GM18867 (cell line): ENCODE measurements around the gene KLHL29.

Experiments used
- ATAC-seq: cut with Tn5 transposase; IDR thresholded peaks from one replicate; pipeline ENCODE4 v1.9.1; 2021; ENCODE audit warnings: mild to moderate bottlenecking, moderate library complexity; ENCODE audit not compliant: unreplicated experiment

KLHL29 gene

DNA sequence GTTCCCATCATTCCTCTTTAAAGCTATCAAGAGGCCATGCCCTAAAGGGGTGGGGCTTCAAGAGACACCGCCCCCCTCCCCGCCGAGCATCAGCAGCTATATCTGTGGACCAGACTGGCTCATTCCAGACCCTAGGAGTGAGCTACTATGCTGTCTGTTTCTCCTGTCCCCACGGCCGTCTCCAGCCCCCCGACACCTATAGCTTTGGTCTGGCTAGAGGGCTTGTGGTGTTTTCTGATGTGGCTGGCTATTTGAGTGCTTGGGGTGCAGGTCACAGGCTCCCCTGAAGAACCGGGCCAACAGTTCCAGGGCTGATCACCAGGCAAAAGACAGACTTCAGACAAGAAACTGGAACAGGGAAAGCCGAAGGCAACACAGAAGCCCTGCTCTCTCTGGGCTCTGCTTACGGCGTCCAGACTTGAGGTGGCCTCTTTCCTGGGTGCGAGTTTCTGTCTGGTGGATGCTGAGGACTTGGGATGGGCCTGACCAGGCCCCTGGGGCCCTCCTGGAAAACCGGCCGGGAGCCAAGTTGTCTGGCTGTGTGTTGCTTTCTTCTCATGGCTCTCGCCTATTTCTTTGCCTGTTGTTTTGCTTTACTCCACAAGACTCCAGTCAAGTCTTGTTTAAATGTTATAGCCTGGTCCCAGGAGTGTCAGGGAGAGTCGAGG lies 83.6 kb downstream of the KLHL29 start:
- no peak for ATAC-seq

DNA sequence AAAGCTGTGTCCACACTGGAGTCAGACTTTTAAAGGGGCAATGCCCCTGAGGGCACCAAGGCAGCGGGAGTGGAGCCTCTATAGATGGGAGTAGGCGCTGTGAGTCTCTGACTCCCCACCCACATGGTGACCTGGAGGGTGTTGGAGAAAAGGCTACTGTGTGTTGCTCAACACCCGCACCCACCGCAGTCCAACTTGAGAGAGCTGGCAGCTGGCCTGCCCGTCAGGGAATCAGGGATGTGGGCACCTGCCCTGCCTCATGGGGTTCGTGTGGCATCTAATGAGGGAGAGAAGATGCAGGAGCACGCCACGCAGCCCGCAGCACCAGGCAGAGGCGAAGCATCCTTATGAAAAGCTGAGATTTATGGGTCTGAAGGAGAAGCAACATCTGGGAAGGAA lies 84.2 kb downstream of the KLHL29 start:
- no peak for ATAC-seq

DNA sequence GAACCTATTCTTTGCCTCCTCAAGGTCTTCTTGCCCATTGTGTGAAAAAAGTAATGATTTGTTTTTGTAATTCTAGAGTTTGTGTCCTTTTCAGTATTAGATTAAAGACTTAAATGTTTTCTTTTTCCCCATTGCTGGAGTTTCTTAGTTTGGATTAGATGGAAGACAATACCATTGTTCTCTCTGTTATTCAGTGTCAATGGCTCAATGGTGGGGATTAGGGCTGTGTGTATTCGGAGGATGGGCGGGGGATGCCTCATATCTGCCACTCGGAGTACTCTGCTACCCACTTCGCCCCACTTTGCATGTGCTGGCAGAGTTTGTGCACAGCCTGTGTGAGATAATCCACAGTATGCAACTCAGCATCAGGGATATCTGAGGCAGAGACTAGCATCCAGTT lies 90.1 kb downstream of the KLHL29 start:
- ATAC-seq = no peak

DNA sequence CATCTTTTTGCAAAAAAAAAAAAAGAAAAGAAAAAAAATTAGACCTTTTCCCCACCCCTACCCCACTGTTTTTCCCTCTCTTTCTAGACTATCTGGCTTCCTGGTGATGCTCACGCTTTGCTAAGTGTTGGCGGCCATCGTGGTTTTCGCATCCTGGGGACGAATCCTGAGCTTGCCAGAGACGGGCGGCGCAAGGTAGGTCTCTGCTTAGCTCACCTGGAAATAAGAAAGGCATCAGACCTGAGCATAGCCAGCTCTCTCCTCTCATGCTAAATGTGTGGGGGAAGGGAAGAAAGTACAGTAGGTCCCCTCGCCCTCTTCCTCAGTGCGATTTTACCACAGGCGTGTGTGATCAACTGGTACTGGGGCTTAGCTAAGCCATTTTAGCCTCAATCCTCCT lies 90.5 kb downstream of the KLHL29 start:
- ATAC-seq = no peak

DNA sequence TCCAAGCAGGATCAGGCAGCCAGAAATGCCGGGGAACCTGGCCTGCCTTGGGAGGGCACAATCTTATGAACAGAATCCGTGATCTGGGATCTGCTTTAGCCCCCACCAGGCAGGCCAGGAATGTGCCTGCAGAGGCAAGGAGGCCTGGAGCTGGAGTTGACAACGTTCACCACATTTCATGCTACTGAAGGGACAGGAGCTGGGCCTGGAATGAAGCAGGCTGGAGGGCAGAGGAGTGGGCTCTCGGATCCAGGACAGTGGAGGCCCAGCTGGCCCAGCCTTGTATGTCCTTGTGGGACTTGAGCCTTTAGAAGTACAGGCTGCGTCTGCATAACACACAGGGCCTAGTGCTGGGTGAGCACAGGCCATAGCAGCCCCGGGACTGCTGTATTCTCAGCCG lies 91.8 kb downstream of the KLHL29 start:
- no peak for ATAC-seq

DNA sequence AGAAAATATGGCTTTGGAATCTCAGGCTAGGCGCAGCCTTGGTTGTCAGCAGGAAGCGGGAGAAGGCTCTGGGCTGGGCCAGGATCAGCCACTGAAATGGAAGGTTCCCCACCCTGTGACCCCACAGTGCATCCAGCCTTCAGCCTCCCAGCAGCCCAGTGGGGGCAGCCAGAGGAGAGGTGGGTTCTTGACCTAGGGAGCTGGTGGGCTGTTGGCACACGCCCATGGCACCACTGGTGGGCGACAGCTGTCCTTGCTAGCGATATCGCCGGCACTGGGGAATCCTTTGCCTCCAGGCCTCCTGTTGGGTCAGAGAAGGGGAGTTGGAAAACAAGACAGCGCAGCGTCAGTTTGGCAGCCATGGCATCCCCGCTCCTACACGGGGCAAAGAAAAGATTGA lies 92.4 kb downstream of the KLHL29 start:
- ATAC-seq = no peak

DNA sequence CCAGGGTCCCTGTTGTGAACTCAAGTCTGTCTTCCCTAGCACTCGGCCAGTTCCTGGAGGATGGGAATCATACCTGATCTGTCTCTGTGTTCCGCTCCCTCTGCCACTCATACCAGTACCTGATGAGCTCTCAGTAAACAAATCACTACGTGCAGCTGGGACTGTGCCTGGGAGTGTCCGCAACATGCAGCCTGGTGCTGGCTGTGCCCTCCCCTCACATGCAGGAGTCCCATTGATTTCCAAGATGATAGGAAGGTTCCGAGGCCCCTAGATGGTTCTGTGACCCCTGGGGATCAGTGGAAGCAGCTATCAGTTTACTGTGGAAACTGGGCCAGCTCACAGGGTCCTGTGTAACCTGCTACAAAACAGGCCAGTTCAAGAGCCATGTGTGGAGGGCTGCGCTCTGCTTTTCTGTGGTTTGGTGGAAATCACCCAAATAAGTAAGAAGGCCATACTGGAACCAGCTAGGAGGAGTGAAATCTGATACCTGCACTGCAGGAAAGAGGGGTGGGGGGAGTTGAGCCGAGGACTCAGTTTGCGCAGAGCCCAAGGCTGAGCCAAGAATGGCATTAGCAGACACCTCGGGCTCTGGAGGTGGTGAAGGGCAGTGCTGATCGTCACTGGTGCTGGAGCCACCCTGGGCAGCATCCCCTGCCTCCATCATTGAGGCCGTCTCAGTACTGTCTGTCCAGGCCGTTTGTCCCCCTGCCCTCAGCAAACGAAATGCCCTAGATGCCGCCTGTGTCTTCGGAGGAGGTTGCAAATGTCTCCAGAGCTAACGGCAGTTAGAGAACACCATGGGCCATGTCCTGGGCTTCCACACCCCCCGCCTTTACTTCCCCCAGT lies 93.3 kb downstream of the KLHL29 start:
- no peak for ATAC-seq

GRCh38 chr2:23478933-23479683 lies 94.1 kb downstream of the KLHL29 start:
- no peak for ATAC-seq

- no peak for ATAC-seq
Observed at GRCh38 chr2:23480957-23481797, 96.2 kb downstream of the KLHL29 start.

DNA sequence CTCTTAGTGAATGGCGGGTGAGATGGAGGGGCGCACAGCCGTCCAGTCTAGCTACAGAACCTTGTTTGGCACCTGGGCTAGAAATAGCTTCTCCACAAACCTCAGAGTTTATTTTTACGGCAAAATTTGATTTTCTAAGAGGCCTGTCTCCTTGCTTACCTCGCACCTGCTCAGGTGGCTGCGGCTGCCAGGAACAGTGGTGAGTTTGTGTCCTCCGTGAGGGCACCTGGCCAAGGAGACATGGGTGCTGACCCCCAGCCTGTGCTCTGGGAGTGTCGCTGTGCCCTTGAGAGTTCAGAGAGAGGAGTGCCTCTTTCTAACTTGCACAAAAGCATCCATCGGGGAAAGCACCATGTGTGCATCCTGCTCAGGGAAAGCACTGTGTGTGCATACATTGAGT lies 97.2 kb downstream of the KLHL29 start:
- no peak for ATAC-seq

DNA sequence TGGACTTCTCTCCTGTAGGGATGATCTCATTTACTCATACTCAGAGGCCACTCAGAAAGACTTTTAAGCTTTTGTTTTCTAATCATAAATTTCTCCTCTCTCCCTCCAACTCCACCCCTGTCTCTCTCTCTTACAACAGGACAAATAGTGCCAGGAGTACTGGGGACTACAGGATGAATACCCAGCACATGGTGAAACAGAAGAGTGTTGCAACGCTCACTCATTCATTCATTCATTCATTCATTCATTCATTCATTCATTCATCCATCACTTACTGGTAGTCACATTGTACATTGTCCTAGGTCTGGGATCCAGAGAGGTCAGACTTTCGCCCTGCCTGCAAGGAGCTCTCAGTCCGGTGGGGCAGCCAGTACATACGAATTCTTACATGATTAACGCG lies 97.6 kb downstream of the KLHL29 start:
- no peak for ATAC-seq

DNA sequence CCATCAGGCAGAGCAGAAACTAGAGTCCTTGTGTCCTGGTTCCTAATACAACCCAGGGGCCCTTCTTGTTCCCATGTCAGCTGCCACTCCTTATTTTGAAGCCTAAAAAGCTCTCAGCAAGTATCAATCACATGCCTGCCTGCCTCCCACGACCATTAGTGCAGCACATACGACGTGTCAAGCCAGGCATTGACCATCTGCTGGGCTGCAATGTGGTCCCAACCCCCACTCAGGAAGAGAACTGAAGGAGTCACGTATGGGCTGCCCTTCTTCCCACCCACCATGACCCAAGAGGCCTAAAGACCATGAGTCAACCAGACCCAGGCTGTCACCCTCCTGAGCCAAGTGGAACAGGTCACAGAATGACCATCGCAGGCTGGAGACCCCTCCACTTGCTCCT lies 98.8 kb downstream of the KLHL29 start:
- no peak for ATAC-seq

- no peak for ATAC-seq
Observed at GRCh38 chr2:23484275-23484674, 99.3 kb downstream of the KLHL29 start.

- ATAC-seq = no peak
Observed at GRCh38 chr2:23484767-23485166, 99.8 kb downstream of the KLHL29 start.

DNA sequence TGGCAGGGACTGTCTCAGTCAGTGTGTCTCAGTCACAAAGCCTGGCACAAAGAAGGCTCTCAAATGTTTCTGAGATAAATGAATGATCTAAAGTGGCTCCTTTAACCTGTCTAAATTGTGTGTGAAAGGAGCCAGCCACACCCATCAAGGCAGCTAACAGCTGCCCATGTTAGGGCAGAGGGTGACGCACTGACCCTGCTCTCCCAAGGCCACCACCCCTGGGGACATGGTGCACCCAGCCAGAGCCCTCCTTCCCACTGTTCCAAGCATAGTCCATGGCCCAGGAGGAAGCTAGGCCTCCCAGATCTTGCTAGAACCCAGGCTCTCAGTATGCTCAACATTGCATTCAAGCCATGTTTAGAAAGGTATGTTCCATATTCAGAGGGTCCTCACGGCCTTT lies 100.3 kb downstream of the KLHL29 start:
- ATAC-seq = no peak

- no peak for ATAC-seq
Observed at GRCh38 chr2:23485841-23486683, 101.1 kb downstream of the KLHL29 start.

DNA sequence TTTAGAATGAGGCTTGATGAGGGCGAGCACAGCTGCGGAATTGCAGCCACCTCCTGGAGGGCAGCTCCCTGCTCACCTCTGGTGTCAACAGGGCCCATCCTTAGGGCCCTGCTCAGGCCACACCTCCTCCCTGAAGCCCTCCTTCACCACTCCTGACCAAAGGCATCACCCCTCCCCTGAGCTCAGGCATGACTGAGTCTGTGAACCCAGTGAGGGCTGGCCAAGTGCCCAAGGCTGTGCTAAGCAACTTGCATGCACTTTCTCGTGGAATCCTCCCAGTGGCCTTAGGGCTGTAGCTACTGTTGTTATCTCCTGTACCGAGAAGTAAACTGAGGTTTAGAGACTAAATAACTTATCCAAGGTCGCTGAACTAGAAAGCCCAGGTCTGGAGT lies 101.7 kb downstream of the KLHL29 start:
- ATAC-seq = no peak

DNA sequence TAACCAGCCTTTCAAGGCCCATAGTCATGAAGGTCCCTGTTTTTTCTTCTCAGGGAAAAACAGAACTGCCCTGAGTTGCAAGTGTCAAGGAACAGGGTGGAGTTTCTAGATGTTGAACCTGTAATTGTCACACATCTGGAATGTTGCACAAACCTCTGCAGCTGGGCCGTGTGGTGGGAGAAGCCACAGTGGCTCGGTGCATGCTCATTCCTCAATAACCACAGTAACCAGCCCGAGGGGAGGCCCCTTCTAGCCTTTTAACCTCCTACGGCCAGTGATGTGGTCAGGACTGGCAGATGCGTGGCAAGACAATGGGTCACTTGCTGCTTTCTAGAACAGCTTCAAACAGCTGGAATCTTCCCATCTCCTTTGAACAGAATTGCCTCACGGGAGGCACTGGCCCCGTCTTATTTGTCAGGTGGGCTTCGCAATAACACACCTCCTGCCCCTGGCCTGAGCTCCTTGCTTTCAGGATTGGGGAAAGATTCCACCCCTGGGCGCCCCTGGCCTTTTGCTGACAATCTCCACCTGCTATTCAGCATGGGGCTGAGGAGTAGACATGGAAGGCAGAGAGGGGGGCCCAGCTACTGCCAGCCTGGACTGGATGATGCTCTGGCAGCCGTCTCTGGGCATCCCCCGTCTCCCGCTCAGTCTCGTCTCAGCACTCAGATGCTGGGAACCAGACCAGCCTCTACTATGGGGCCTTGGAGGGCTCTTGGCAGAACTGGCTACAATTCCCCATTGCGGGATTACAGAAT lies 102.9 kb downstream of the KLHL29 start:
- ATAC-seq = no peak

GRCh38 chr2:23488584-23488983 lies 103.6 kb downstream of the KLHL29 start:
- ATAC-seq = no peak
